OCI-M2 (cell line): ENCODE data around the gene DIDO1.

Experiments used
- DNase-seq: peaks from one replicate; lab custom pipeline; 2025; ENCODE audit not compliant: unreplicated experiment; lab: John Stamatoyannopoulos, UW

The DIDO1 gene

DNA sequence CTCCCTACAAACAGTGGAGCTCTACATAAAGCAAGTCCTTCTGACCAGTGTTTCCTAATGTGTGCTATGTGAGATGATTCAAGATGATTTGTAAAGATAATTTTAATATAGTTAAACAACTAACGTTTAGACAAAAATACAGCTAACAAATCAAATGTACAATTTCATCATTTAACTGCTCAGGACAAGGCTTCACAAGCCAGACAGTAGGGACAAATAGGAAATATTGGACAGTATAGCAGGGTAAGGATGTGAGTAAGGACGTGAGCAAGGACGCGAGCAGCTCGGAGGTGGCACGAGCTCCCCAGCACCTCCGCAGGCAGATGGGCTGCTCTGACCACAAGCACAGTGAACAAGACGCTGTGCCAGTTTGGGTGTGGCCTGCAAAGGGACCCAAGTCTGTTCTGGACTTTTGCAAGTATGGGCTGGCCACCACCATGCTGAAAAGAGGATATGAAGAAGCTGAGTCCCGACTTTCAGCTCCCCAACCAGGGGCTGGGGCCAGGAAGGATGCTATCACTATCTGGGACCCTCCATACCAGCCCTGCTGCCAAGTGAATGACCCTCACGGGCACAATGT lies 14.5 kb downstream of the DIDO1 start:
- DNase-seq = no peak

- no peak for DNase-seq
Observed at GRCh38 chr20:62910777-62911497, 15.4 kb downstream of the DIDO1 start.

DNA sequence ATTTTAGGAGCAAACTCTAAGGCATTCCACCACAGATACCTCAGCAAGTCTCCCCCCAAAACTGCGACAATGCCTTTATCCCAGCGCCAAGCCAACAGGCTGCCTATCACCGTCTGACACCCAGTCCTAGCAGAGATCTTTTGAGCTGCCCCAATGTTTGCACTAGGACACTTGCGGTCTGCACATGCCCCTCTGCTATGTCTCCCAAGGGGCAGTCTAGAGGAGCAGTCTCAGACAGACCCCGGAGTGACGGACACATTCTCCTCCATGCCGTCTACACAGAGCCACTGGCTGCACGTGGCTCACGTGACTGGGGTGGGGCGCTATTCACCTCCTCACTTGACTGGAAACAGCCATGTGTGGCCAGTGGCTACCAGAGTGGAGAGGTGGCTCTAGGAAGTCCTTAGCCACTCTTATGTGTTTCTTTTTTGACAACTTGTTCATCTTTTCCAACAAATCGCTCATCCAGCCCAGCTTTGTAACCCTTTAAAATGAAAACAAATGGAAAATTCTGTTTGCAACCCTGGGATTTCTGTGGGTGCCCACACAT lies 16.0 kb downstream of the DIDO1 start:
- DNase-seq = no peak

DNA sequence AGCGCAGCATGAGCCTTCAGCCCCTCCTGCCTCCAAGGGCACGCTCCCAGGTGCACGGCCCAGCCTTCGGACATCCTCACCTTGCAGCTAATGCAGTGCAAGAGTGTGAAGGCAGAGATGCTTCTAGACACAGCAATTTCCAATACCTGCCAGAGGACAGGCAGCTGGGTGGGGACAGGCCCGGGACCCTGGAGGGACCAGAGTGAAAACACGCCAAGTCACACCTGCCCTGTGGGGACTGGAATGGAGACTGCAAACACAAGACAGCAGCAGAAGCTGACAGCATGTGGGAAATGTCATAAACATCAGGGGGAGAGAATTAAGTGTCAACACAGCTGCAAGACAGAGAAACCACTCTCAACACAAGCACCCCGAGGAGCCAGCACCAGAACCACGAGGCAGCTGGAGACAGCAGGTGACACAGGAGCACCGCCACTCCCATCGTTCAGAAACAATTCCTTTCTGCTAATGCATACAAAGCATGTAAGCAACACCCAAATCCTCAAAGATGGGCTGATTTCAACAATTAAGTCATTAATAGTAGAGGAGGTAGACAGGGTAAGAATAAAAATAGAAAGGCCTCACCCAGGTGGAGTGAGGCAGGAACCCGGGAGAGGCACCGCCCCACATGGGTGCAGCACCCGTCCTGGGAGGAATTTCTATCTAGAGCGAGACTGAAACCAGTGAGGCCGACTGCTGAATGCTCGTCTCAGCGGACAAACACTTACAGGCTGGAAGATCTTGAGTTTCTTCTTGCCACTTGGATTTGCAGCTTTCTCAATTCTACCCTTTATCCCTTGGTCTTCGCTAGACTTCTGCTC lies 17.1 kb downstream of the DIDO1 start:
- no peak for DNase-seq

DNA sequence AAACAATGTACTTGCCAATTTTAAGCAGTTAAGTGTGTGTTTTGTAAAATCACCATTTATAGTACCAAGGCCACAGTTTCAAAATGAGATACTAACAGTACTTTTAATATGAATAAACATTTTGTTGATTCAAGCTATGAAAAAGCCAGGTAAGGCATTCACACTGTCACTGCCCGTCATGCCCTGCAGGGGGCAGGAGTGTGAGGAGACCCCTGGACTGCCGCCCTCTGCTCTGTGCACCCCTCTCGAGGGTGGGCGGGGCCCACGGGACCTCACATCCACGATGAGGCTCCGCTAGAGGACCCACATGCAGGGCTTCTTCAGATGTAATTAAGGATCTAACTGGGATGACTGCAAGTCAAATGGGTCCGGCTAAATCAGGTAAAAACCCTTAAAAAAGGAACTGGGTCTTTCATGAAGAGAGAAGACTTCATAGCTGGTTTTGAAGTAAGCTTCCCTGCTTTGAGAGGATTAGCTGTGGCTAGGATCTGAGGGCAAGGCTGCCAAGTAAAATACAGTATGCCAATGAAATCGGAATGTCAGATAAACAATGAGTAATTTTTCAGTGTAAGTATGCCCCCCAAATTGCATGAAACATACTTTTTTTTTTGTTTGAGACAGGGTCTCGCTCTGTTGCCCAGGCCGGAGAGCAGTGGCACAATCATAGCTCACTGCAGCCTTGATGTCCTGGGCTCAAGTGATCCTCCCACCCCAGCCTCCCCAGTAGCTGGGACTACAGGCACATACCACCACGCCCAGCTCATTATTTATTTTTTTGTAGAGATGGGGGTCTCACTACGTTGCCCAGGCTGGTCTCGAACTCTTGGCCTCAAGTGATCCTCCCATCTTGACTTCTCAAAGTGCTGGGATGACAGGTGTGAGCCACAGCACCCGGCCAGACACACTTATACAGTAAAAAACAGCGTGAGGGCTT lies 18.7 kb downstream of the DIDO1 start:
- no peak for DNase-seq

DNA sequence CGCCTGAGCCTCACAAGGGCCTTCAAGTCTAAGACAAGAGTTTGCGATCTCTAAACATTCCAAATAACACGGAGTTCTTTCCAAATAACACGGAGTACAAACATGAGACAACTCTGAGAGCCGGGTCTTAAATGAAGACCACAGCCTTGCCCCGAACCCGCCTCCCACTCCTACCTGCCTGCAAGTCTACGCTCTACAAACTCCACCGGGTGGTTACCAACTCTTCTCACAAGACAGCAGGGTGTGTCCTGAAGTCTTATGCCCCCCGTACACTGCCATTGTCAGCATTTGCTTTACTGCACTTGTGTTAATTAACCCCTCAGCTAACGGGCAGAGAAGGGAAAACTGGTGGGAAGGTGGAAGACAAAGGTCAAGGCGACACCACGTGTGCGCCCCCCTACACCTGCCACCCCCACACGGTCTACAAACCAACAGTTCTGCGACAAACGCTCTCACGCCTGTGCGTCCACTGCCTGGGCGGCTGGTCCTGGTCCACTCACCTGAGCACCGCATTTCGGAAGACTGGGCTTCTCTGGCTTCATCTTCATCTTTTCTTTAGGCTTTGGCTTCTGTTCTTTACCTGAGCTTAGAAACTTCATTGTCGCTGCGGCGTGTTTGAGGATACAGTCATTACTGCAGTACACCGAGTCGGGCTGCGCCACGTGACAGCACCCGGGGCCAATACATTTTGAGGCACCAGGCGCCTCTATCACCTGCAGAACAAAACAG lies 19.5 kb downstream of the DIDO1 start:
- no peak for DNase-seq

DNA sequence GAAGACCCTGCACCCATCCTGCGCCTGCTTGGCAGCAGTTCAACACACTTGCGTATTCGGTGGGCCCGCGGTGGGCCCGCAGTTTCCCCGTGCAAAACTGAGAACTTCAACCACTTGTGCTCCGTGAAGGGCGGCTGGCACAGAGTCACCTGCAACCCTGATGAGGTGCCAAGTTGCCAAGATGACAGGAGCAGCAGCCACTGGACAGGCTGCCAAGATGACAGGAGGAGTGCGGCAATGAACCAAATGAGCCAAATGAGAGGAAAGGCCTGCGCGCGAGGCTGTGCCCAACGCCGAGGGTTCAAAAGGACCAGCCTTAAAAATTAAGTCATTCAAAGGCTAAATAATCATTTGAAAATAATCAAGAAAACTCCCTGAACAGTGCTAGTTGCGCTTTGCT lies 20.1 kb downstream of the DIDO1 start:
- DNase-seq = no peak

GRCh38 chr20:62905536-62906117 lies 20.7 kb downstream of the DIDO1 start:
- DNase-seq = no peak

DNA sequence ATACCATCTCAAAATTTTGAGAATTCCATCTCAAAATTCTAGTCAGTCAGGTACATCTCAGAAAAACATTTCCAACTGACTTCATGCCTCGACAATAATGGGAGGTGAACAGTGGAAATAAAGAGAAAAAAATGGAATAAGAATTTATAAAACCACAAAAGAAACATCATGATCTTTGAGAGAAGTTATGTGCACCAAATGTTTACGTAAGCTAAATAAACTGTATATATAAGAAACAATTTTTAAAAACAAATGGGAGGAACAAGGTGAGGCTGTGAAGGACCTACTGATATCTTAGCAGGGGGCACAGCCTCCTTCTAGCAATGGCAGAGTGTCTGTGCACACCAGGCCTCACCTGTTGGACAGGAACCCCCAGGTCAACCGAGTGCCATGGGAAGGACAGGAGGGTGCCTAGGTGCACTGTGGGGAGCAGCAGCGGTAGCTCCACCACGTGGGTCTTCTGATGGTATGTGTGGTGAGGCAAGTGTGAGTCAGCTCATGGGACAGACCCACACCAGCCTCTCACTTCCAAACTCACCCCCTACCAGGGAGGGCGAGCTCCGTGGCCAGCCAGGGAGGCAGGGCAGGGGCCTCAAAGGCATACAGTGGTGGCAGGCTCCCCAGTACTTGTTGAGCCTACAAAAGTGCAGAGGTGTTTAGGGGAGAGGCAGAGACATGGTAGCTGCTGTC lies 23.2 kb downstream of the DIDO1 start:
- no peak for DNase-seq

GRCh38 chr20:62901891-62902290 lies 24.4 kb downstream of the DIDO1 start:
- DNase-seq = no peak

GRCh38 chr20:62900692-62901584 lies 25.4 kb downstream of the DIDO1 start:
- DNase-seq = no peak

DNA sequence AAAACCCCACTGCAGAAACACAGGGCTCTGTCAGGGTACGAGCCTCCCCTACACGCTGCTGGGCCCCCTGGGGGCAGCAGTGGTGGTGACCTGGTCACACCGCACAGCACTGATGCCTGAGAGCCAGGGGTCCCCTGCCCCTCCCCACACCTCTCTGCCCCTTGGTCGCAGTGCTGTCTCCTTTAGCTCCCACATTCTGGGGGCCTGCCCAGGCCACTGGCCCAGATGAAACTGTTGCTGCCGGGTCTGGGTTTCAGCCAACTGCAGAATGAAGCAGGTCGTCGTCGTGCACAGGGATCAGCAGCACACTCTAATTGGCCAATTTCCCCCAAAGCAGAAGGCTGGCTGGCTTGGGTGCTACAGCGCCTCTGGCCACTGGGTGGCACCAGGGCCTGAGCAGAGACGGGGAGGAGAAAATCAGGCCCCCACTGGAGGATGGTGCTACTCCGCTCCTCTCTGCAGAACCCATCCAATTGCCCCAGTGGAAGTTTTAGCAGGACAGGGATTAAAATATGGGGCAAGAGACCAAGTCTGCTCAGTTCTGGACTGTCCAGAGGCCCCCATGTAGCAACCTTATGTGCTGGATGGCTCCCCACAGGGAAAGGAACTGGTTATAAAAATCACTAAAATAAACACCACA lies 26.1 kb downstream of the DIDO1 start:
- DNase-seq = no peak

DNA sequence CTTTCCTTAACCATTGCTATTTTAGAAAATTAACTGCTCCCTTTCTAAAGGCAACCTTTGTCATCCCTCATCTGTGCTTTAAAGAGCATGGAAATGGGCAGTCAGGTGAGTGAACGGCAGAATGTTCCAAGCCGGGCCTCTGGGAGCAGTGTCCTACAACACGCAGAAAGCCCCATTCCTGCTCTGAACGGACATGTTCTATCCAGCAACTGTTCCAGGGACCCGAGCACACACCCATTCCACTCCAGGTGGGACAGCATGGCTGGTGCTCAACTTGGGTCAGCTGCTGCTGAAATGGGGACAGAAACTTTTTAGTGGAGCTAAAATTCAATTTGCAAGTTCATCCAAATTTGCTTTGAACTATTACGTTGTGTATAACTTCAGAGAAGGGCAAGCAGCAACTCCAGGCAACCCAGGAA lies 26.7 kb downstream of the DIDO1 start:
- DNase-seq = no peak

DNA sequence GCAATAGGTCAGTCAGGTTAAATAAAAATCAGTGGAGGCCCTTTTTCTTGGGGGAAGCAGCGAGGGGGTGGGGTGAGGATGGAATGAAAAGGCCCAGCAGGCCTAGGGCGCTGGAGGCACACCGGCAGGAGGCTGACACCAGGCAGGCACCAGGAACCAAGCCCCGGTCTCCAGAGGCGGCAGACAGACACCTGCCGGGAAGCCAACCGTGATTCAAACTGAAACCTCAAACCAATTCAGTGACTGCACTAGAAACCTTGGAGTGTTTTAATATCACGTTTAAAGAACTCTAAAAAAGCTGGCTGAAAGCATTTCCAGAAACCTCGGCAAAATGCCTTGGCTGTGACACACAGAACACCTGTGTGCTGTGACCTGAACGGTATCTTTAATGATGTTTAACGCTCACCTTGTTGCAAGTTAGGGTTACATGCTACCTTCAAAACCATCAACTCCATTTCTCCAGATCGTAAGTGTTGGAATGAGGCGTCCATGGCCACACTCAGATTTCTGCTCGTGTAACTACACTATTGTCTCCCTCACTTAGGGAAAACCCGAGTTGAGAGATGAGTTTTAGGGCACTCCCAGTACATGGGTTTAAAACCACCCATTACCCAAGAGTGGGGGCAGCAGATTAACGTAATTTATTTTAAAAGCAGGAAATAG lies 27.2 kb downstream of the DIDO1 start:
- DNase-seq = no peak

GRCh38 chr20:62898093-62898964 lies 28.0 kb downstream of the DIDO1 start:
- no peak for DNase-seq

DNA sequence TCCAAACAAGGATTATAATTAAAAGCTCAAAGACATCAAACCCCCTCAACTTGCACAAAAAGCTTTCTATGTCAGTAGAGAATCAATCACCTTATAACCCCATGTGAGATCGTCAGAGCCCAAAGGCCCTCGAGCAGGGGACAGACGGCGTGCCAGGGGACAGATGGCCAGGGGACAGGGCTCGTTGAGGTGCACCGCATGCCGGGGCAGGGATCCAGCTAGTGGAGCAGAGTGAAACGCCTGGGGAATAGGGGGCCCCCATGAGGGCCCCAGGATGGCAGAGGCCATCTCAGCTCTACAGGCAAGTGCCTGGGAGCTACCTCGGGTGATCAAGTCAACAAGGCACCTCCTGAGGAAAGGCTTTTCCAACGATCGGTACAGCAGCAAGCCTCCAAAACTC lies 28.6 kb downstream of the DIDO1 start:
- no peak for DNase-seq
